Large intestine (tissue), 3 donors: ENCODE results near the gene PIGQ. TPM values are rescaled to one million over a fixed set of nuclear protein-coding genes. Genes with fewer than 3 reads are reported as not detected.
A peak's percentile ranks its signal among the peaks of the same experiment; 100 is the strongest.

Source experiments
- DNase-seq, 2 donors: peaks; one replicate each; pipeline versions ENCODE4 v3.0.0 to v3.0.0-alpha.2; 2013
- H3K27ac ChIP-seq: one replicate; pipeline ENCODE4 v1.5.1; 2013; ENCODE audit warnings: low read length
- H3K27me3 ChIP-seq: 2 replicates; pipeline ENCODE4 v1.6.1; 2013; ENCODE audit warnings: low read length; ENCODE audit not compliant: control insufficient read depth, insufficient read depth
- H3K36me3 ChIP-seq: 2 replicates; pipeline ENCODE4 v1.6.1; 2013; ENCODE audit warnings: low read length; ENCODE audit not compliant: control insufficient read depth, insufficient read depth
- H3K4me1 ChIP-seq: one replicate; pipeline ENCODE4 v1.6.1; 2013; ENCODE audit warnings: low read length; ENCODE audit not compliant: control insufficient read depth, insufficient read depth
- H3K4me3 ChIP-seq: one replicate; pipeline ENCODE4 v1.5.1; 2013; ENCODE audit warnings: low read length
- H3K9me3 ChIP-seq: one replicate; pipeline ENCODE4 v1.6.1; 2013; ENCODE audit warnings: mild to moderate bottlenecking, low read depth, low read length, moderate library complexity; ENCODE audit not compliant: control insufficient read depth
- WGBS: methylation state at CpG from one replicate; pipeline ENCODE4 v1.1.5; 2013; ENCODE audit warnings: low lambda C conversion rate; ENCODE audit not compliant: insufficient coverage; 5-methylcytosine and 5-hydroxymethylcytosine counted together
- polyA plus RNA-seq: library from polyadenylated mRNA; unstranded; fragments of 120-200 nt; gene quantifications from one replicate; pipeline ENCODE4 v1.2.1, GENCODE V29; 2013

The PIGQ gene
- polyA plus RNA-seq, 1 donor = 23.6 TPM

DNA sequence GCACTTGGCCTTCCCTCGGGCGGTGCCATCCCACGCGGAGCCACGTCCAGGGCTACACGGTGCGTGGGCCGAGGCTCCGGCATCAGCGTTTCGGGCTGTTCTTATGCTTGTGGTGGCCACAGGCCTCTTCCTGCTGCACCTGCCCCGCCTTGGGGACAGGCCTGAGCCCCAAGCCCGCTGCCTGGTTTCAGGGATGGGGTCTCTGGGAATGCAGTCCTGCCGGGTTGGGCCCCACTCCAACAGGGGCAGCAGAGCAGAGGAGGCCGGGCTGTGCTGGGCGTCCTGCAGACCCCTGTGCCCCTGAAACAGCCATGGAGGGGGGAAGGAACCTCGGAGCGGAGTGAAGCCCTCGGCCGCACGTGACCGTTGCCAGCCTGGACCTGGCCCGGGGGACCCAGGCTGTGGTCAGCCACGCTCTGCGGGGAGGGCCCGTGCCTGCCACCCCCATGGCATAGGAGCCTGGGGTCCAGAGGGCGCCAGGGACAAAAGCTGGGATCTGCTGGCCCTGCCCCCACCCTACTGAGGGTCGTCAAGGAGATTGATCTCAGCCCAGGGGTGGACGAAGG lies 60.6 kb downstream of the PIGQ start:
- H3K27ac ChIP-seq = no peak overlapping the region
- H3K4me3 ChIP-seq = no peak overlapping the region
- peaks cover 42% of the 10 kb centered on the region for H3K36me3 ChIP-seq
- peaks cover 8% of the 10 kb centered on the region for H3K9me3 ChIP-seq
- peaks cover 20% of the 10 kb centered on the region for H3K4me1 ChIP-seq
- DNase-seq = no peak
- no CpG with 5 or more reads among the region's 29 CpGs for WGBS
- H3K27me3 ChIP-seq = peaks cover 3% of the 10 kb centered on the region

GRCh38 chr16:630815-631405 lies 61.1 kb downstream of the PIGQ start, which contains the start of gene WFIKKN1:
WFIKKN1 (plus strand) TSS chr16:630985; CDS start chr16:631254, 269 bp downstream.
- Histone ChIP-seq H3K27me3 (peaks cover 3% of the 10 kb centered on the region), H3K9me3 (peaks cover 7% of the 10 kb centered on the region), H3K4me1 (peaks cover 22% of the 10 kb centered on the region), H3K4me3 (no peak within 1 kb of the TSS), H3K27ac (no peak within 1 kb of the TSS), H3K36me3 (peaks cover 36% of the 10 kb centered on the region)
- no CpG with 5 or more reads among the region's 23 CpGs for WGBS
- peak in 1 of 2 donors; percentile 44 for DNase-seq

- peaks cover 3% of the 10 kb centered on the region for H3K27me3 ChIP-seq
- no peak overlapping the region for H3K27ac ChIP-seq
- no peak overlapping the region for H3K4me3 ChIP-seq
- 9% methylated on average over 2 of the region's 9 CpGs for WGBS
- H3K4me1 ChIP-seq = peaks cover 22% of the 10 kb centered on the region
- H3K36me3 ChIP-seq = peaks cover 30% of the 10 kb centered on the region
- no peak for DNase-seq
- peaks cover 3% of the 10 kb centered on the region for H3K9me3 ChIP-seq
Measured at GRCh38 chr16:631808-632358, 62.1 kb downstream of the PIGQ start.

GRCh38 chr16:632486-633335 lies 62.9 kb downstream of the PIGQ start:
- no peak overlapping the region for H3K27ac ChIP-seq
- H3K36me3 ChIP-seq = peaks cover 22% of the 10 kb centered on the region
- peaks cover 28% of the 10 kb centered on the region for H3K4me1 ChIP-seq
- no peak for DNase-seq
- peaks cover 3% of the 10 kb centered on the region for H3K9me3 ChIP-seq
- H3K4me3 ChIP-seq = no peak overlapping the region
- WGBS = no CpG with 5 or more reads among the region's 67 CpGs
- peaks cover 3% of the 10 kb centered on the region for H3K27me3 ChIP-seq

GRCh38 chr16:633336-634050 lies 63.7 kb downstream of the PIGQ start:
- Histone ChIP-seq H3K36me3 (peaks cover 16% of the 10 kb centered on the region), H3K27ac (no peak overlapping the region), H3K9me3 (peaks cover 3% of the 10 kb centered on the region), H3K4me1 (peaks cover 30% of the 10 kb centered on the region), H3K4me3 (no peak overlapping the region), H3K27me3 (peaks cover 3% of the 10 kb centered on the region)
- WGBS = no CpG with 5 or more reads among the region's 74 CpGs
- DNase-seq = no peak

Other genes starting within 250 kb of the PIGQ start
- 29.8 TPM for gene AXIN1, start 217.2 kb upstream of the PIGQ start, polyA plus RNA-seq
- 55.6 TPM for gene MRPL28, start 199.4 kb upstream of the PIGQ start, polyA plus RNA-seq
- 83.5 TPM for gene PGAP6, start 188.0 kb upstream of the PIGQ start, polyA plus RNA-seq
- 107 TPM for gene NME4, start 172.8 kb upstream of the PIGQ start, polyA plus RNA-seq
- gene DECR2, start 168.1 kb upstream of the PIGQ start, polyA plus RNA-seq = 91.0 TPM
- 114 TPM for gene RAB11FIP3, start 144.3 kb upstream of the PIGQ start, polyA plus RNA-seq
- 45.6 TPM for gene CAPN15, start 42.3 kb upstream of the PIGQ start, polyA plus RNA-seq
- gene PRR35, start 9.6 kb upstream of the PIGQ start, polyA plus RNA-seq = not detected
- 2.0 TPM for gene NHLRC4, start 3.0 kb upstream of the PIGQ start, polyA plus RNA-seq
- gene RAB40C, start 20.1 kb downstream of the PIGQ start, polyA plus RNA-seq = 27.1 TPM
- gene WFIKKN1, start 61.0 kb downstream of the PIGQ start, polyA plus RNA-seq = 1.6 TPM
- gene METTL26, start 66.3 kb downstream of the PIGQ start, polyA plus RNA-seq = 59.1 TPM
- gene MCRIP2, start 71.9 kb downstream of the PIGQ start, polyA plus RNA-seq = 43.3 TPM
- gene WDR90, start 79.4 kb downstream of the PIGQ start, polyA plus RNA-seq = 43.9 TPM
- gene RHOT2, start 98.2 kb downstream of the PIGQ start, polyA plus RNA-seq = 105 TPM
- gene RHBDL1, start 105.7 kb downstream of the PIGQ start, polyA plus RNA-seq = 2.6 TPM
- 65.9 TPM for gene STUB1, start 110.4 kb downstream of the PIGQ start, polyA plus RNA-seq
- 38.9 TPM for gene JMJD8, start 114.4 kb downstream of the PIGQ start, polyA plus RNA-seq
- gene WDR24, start 120.4 kb downstream of the PIGQ start, polyA plus RNA-seq = 10.5 TPM
- gene FBXL16, start 135.8 kb downstream of the PIGQ start, polyA plus RNA-seq = 3.8 TPM
- 18.9 TPM for gene METRN, start 145.2 kb downstream of the PIGQ start, polyA plus RNA-seq
- gene ANTKMT, start 151.2 kb downstream of the PIGQ start, polyA plus RNA-seq = 23.0 TPM
- 1.9 TPM for gene CCDC78, start 156.5 kb downstream of the PIGQ start, polyA plus RNA-seq
- gene HAGHL, start 157.1 kb downstream of the PIGQ start, polyA plus RNA-seq = 9.1 TPM
- 31.3 TPM for gene CIAO3, start 171.0 kb downstream of the PIGQ start, polyA plus RNA-seq
- gene MSLN, start 190.8 kb downstream of the PIGQ start, polyA plus RNA-seq = 62.0 TPM
- gene RPUSD1, start 218.4 kb downstream of the PIGQ start, polyA plus RNA-seq = 18.0 TPM
- 19.1 TPM for gene CHTF18, start 218.7 kb downstream of the PIGQ start, polyA plus RNA-seq
- 0.81 TPM for gene GNG13, start 230.8 kb downstream of the PIGQ start, polyA plus RNA-seq